Measurements from ENCODE around the gene ATXN7. TPM values are rescaled to one million over a fixed set of nuclear protein-coding genes. Genes with fewer than 3 reads are reported as not detected.

Gene ATXN7
- total and polyA plus RNA-seq, 7 donors, result 2.4 to 27.2 (median 16.2) TPM

DNA sequence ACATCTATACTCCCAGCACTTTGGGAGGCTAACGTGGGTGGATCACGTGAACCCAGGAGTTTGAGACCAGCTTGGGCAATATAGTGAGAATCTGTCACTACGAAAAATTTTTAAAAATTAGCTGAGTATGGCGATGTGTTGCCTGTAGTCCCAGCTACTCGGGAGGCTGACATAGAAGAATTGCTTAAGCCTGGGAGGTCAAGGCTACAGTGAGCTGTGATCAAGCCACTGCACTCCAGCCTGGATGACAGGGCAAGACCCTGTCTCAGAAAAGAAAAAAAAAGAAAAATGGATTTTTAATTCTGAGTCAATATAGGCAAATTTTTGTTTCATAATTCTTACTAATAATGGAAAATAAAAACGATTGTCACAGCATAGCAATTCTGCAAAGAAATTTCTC lies 31.3 kb upstream of the ATXN7 start:
- peaks cover 3 to 91% of the 10 kb centered on the region in 2 donors for H3K36me3 ChIP-seq (ENCODE audit: insufficient read depth in 1 of 2, low read depth in 1 of 2)
- no peak for TF ChIP-seq CTCF (IDR thresholded peaks at IDR 0.05)
- H3K9me3 ChIP-seq, result no peaks in the 10 kb centered on the region
- no peak overlapping the region for H3K4me3 ChIP-seq
- H3K27ac ChIP-seq, result no peak overlapping the region
- intact Hi-C loops (cut with DNase I), result no loop called here
- H3K27me3 ChIP-seq (ENCODE audit: insufficient read depth in 3 of 3, low read length in 2 of 3), result no peaks in the 10 kb centered on the region
- ATAC-seq, result no peak
- no peaks in the 10 kb centered on the region for H3K4me1 ChIP-seq
- no peak for DNase-seq
- WGBS, 3 donors, result 90 to 92% (median 91%) methylated on average over 6 of the region's 6 CpGs

GRCh38 chr3:63841704-63842103 lies 22.0 kb upstream of the ATXN7 start:
- Histone ChIP-seq H3K4me1 (no peaks in the 10 kb centered on the region), H3K36me3 (ENCODE audit: insufficient read depth in 1 of 2, low read depth in 1 of 2) (peaks cover 0 to 6% of the 10 kb centered on the region in 2 donors), H3K4me3 (no peak overlapping the region), H3K9me3 (no peaks in the 10 kb centered on the region), H3K27ac (no peak overlapping the region), H3K27me3 (ENCODE audit: insufficient read depth in 3 of 3, low read length in 2 of 3) (no peaks in the 10 kb centered on the region)
- DNase-seq, result no peak
- no peak for TF ChIP-seq CTCF (IDR thresholded peaks at IDR 0.05)
- intact Hi-C loops (cut with DNase I), result no loop called here
- 0 to 43% (median 0%) methylated on average over 1 of the region's 1 CpG for WGBS, 3 donors
- no peak for ATAC-seq

GRCh38 chr3:63842127-63842526 lies 21.5 kb upstream of the ATXN7 start:
- DNase-seq (no peak), ATAC-seq (no peak)
- H3K36me3 ChIP-seq (ENCODE audit: insufficient read depth in 1 of 2, low read depth in 1 of 2), result peaks cover 0 to 6% of the 10 kb centered on the region in 2 donors
- H3K4me3 ChIP-seq, result no peak overlapping the region
- H3K27ac ChIP-seq, result no peak overlapping the region
- intact Hi-C loops (cut with DNase I), result no loop called here
- H3K27me3 ChIP-seq (ENCODE audit: insufficient read depth in 3 of 3, low read length in 2 of 3), result no peaks in the 10 kb centered on the region
- TF ChIP-seq CTCF (IDR thresholded peaks at IDR 0.05), result no peak
- no peaks in the 10 kb centered on the region for H3K4me1 ChIP-seq
- H3K9me3 ChIP-seq, result no peaks in the 10 kb centered on the region

DNA sequence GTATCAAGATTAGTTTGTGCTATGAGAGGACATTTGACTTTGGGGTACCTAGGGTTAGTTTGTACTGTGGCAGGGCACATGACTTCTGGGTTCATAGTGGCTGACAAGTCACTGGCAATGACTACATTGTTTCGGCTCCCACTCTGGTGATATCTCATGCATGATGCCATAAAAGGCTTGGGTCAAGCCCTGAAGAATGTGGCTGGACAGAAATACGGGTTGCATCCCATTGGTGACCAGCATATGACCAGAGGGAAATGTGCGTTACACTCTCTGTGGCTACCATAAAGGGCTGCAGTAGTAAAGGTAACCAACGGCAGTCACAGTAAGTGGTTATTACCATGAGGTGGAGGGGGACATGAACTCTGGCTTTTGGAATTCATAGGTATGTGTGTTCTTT lies 18.5 kb upstream of the ATXN7 start:
- DNase-seq (no peak), ATAC-seq (no peak)
- Histone ChIP-seq H3K27me3 (ENCODE audit: insufficient read depth in 3 of 3, low read length in 2 of 3) (no peaks in the 10 kb centered on the region), H3K36me3 (ENCODE audit: insufficient read depth in 1 of 2, low read depth in 1 of 2) (no peaks in the 10 kb centered on the region), H3K9me3 (no peaks in the 10 kb centered on the region), H3K4me3 (no peak overlapping the region), H3K4me1 (no peaks in the 10 kb centered on the region), H3K27ac (no peak overlapping the region)
- intact Hi-C loops (cut with DNase I), result no loop called here
- 81 to 84% (median 83%) methylated on average over 4 of the region's 4 CpGs for WGBS, 3 donors
- TF ChIP-seq CTCF (IDR thresholded peaks at IDR 0.05), result no peak

DNA sequence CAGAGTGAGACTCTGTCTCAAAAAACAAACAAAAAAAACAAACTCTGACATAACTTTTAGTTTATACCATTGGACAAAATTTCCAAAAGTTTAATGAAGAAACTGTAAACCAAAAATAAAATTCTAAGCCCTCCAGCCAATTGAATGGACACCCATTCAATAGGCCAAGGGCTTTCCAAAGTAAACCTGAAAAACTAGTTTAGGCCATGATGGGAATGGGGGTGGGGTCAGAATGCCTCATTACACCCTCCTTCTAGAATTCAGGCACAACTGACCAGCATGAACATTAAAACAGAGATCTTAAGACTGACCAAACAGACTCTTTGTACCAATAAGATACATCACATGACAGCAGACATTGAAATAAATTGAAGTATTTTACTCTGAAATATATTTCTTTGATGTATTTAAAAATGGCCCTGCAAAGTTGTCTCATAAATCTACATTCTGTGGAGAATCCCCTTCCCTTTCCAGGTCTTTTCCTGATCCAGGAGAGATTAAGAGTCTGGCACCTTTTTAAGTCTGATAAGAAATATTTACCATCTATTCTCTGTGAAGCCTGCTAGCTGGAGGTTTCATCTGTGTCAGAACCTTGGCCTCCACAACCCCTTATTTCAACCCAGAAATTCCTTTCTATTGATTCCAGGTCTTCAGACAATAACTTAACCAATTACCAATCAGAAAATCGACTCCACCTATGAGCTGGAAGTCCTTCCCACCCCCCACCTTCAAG lies 15.8 kb upstream of the ATXN7 start:
- 64 to 88% (median 82%) methylated on average over 1 of the region's 1 CpG for WGBS, 3 donors
- H3K4me1 ChIP-seq, result no peaks in the 10 kb centered on the region
- ATAC-seq (no peak), DNase-seq (no peak)
- peaks cover 0 to 2% of the 10 kb centered on the region in 2 donors for H3K36me3 ChIP-seq (ENCODE audit: insufficient read depth in 1 of 2, low read depth in 1 of 2)
- TF ChIP-seq CTCF (IDR thresholded peaks at IDR 0.05), result no peak
- H3K27ac ChIP-seq, result no peak overlapping the region
- intact Hi-C loops (cut with DNase I), result no loop called here
- no peaks in the 10 kb centered on the region for H3K9me3 ChIP-seq
- H3K27me3 ChIP-seq (ENCODE audit: insufficient read depth in 3 of 3, low read length in 2 of 3), result no peaks in the 10 kb centered on the region
- no peak overlapping the region for H3K4me3 ChIP-seq

Measured in psoas muscle (tissue), 8 donors.